ENCODE data around the gene CALML6. TPM values are rescaled to one million over a fixed set of nuclear protein-coding genes. Genes with fewer than 3 reads are reported as not detected.

CALML6 gene
- total RNA-seq, 2 experiments from 2014 or later: 0.47 to 0.76 TPM

- Mint-ChIP-seq H3K36me3 (ENCODE audit: low read depth) (peaks cover 67% of the 10 kb centered on the region), H3K4me1 (ENCODE audit: low read depth) (peaks cover 72% of the 10 kb centered on the region), H3K9me3 (no peaks in the 10 kb centered on the region), H3K4me3 (no peak overlapping the region), H3K27me3 (no peaks in the 10 kb centered on the region), H3K27ac (no peak overlapping the region)
- intact Hi-C loops (cut with micrococcal nuclease): no loop called here
- no peak for ATAC-seq
- TF ChIP-seq CTCF (IDR thresholded peaks at IDR 0.05): no peak
- POLR2A ChIA-PET: interaction anchor here (1.0 kb wide), 1 partner anchor 10 kb away, joined by 5 read pairs; no protein-coding TSS in a partner anchor
- CTCF ChIA-PET: no interaction called here
- no peak for DNase-seq
These were observed 41.9 kb upstream of the CALML6 start for GRCh38 chr1:1873186-1873585.

GRCh38 chr1:1874901-1875300 lies 40.2 kb upstream of the CALML6 start:
- CTCF ChIA-PET: interaction anchor here (3.2 kb wide), 1 partner anchor 31 kb away, joined by 14 read pairs; no protein-coding TSS in a partner anchor
- Mint-ChIP-seq H3K36me3 (ENCODE audit: low read depth) (peaks cover 75% of the 10 kb centered on the region), H3K4me1 (ENCODE audit: low read depth) (peaks cover 78% of the 10 kb centered on the region)

GRCh38 chr1:1875932-1876331 lies 39.1 kb upstream of the CALML6 start:
- ATAC-seq (peak; percentile 91), DNase-seq (peak; percentile 75)
- CTCF ChIA-PET: interaction anchor here (0.7 to 3.2 kb wide), 3 partner anchors 23 to 33 kb away, joined by 3 to 14 read pairs (median 3); no protein-coding TSS in a partner anchor
- H3K27me3 Mint-ChIP-seq: no peaks in the 10 kb centered on the region
- no peaks in the 10 kb centered on the region for H3K9me3 Mint-ChIP-seq
- intact Hi-C loops (cut with micrococcal nuclease): no loop called here
- TF ChIP-seq CTCF (IDR thresholded peaks at IDR 0.05): no peak
- POLR2A ChIA-PET: interaction anchor here (1.0 to 2.5 kb wide), 5 partner anchors 10 to 96 kb away, joined by 3 to 13 read pairs (median 4); no protein-coding TSS in a partner anchor
- H3K27ac Mint-ChIP-seq: peak overlapping the region; percentile 90
- peaks cover 77% of the 10 kb centered on the region for H3K4me1 Mint-ChIP-seq (ENCODE audit: low read depth)
- no peak overlapping the region for H3K4me3 Mint-ChIP-seq
- peaks cover 71% of the 10 kb centered on the region for H3K36me3 Mint-ChIP-seq (ENCODE audit: low read depth)

More at GRCh38 chr1:1874901-1875300, 40.2 kb upstream of the CALML6 start:
- Mint-ChIP-seq H3K27ac (no peak overlapping the region), H3K9me3 (no peaks in the 10 kb centered on the region), H3K27me3 (no peaks in the 10 kb centered on the region), H3K4me3 (no peak overlapping the region)
- POLR2A ChIA-PET: interaction anchor here (1.3 to 2.5 kb wide), 2 partner anchors 11 to 13 kb away, joined by 5 to 13 read pairs; no protein-coding TSS in a partner anchor
- no peak for ATAC-seq
- TF ChIP-seq CTCF (IDR thresholded peaks at IDR 0.05): no peak
- intact Hi-C loops (cut with micrococcal nuclease): no loop called here
- DNase-seq: no peak

GRCh38 chr1:1876335-1876930 lies 38.6 kb upstream of the CALML6 start:
- H3K4me1 Mint-ChIP-seq (ENCODE audit: low read depth): peaks cover 78% of the 10 kb centered on the region
- no peak for DNase-seq
- no peak overlapping the region for H3K4me3 Mint-ChIP-seq
- H3K27ac Mint-ChIP-seq: peak overlapping the region; percentile 90
- no peak for TF ChIP-seq CTCF (IDR thresholded peaks at IDR 0.05)
- H3K9me3 Mint-ChIP-seq: no peaks in the 10 kb centered on the region
- no peaks in the 10 kb centered on the region for H3K27me3 Mint-ChIP-seq
- CTCF ChIA-PET: interaction anchor here (0.7 to 3.2 kb wide), 4 partner anchors 22 to 33 kb away, joined by 3 to 14 read pairs (median 3); no protein-coding TSS in a partner anchor
- intact Hi-C loops (cut with micrococcal nuclease): no loop called here
- ATAC-seq: no peak
- POLR2A ChIA-PET: interaction anchor here (1.0 to 2.5 kb wide), 4 partner anchors 9 to 96 kb away, joined by 3 to 13 read pairs (median 6); no protein-coding TSS in a partner anchor
- peaks cover 69% of the 10 kb centered on the region for H3K36me3 Mint-ChIP-seq (ENCODE audit: low read depth)

- Mint-ChIP-seq H3K27ac (peak overlapping the region; percentile 8), H3K9me3 (no peaks in the 10 kb centered on the region), H3K4me1 (ENCODE audit: low read depth) (peaks cover 74% of the 10 kb centered on the region), H3K27me3 (no peaks in the 10 kb centered on the region), H3K36me3 (ENCODE audit: low read depth) (peaks cover 55% of the 10 kb centered on the region), H3K4me3 (no peak overlapping the region)
- ATAC-seq: no peak
- intact Hi-C loops (cut with micrococcal nuclease): no loop called here
- ChIA-PET CTCF (interaction anchor here (1.2 to 2.3 kb wide), 2 partner anchors 10 to 28 kb away, joined by 3 to 10 read pairs; no protein-coding TSS in a partner anchor), POLR2A (interaction anchor here (1.1 to 1.9 kb wide), 3 partner anchors 8 to 14 kb away, joined by 3 to 4 read pairs (median 3); no protein-coding TSS in a partner anchor)
- DNase-seq: no peak
- no peak for TF ChIP-seq CTCF (IDR thresholded peaks at IDR 0.05)
These were observed 37.1 kb upstream of the CALML6 start for GRCh38 chr1:1877865-1878436.
